GM12873 (cell line): ENCODE measurements around the gene FBXL20.

Experiments
- TF ChIP-seq, protein P1 (sequence below): IDR thresholded peaks from 2 replicates; pipeline ENCODE4 v1.5.1; 2012; ENCODE audit warnings: low read depth, mild to moderate bottlenecking, moderate library complexity, low read length, control low read depth; ENCODE audit not compliant: insufficient read depth; ENCODE audit errors: missing control alignments

Gene FBXL20

DNA sequence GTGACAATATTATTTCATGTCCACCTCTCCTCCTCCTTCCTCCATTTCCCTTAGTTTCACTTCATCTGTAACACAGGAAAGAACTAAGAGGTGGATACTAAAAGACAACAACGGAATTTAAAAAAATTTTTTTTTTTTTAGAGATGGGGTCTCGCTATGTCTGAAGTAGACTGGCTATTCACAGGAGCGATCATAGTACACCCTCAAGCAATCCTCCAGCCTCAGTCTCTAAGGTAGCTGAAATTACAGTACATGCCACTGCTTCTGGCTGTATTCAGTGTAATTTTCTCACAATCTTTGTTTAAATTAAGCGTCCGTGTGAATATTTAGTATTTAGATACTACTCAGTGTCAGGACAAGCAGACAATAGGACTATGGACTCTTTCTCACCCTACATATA, 35.6 kb downstream of the FBXL20 start:
- TF ChIP-seq, protein P1, sequence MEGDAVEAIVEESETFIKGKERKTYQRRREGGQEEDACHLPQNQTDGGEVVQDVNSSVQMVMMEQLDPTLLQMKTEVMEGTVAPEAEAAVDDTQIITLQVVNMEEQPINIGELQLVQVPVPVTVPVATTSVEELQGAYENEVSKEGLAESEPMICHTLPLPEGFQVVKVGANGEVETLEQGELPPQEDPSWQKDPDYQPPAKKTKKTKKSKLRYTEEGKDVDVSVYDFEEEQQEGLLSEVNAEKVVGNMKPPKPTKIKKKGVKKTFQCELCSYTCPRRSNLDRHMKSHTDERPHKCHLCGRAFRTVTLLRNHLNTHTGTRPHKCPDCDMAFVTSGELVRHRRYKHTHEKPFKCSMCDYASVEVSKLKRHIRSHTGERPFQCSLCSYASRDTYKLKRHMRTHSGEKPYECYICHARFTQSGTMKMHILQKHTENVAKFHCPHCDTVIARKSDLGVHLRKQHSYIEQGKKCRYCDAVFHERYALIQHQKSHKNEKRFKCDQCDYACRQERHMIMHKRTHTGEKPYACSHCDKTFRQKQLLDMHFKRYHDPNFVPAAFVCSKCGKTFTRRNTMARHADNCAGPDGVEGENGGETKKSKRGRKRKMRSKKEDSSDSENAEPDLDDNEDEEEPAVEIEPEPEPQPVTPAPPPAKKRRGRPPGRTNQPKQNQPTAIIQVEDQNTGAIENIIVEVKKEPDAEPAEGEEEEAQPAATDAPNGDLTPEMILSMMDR: no peak

DNA sequence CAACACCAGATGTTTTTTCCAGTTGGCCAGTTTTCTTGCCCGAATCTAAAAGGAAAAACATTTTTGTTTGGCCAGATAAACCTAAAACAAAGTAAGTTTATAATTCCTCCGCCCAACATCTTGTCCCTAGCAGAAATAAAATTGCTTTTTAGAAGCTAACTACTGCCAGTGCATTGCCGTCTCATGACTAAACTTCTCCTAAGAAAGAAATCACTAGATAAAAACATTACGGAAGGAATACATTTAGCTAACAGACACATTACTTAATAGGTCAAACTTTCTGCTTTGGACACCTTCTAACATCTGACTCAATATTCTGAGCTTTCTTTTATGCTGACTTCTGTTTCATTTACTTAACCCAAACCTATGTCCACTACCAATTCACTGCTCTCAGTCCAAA, 36.2 kb downstream of the FBXL20 start:
- TF ChIP-seq, protein P1: no peak

DNA sequence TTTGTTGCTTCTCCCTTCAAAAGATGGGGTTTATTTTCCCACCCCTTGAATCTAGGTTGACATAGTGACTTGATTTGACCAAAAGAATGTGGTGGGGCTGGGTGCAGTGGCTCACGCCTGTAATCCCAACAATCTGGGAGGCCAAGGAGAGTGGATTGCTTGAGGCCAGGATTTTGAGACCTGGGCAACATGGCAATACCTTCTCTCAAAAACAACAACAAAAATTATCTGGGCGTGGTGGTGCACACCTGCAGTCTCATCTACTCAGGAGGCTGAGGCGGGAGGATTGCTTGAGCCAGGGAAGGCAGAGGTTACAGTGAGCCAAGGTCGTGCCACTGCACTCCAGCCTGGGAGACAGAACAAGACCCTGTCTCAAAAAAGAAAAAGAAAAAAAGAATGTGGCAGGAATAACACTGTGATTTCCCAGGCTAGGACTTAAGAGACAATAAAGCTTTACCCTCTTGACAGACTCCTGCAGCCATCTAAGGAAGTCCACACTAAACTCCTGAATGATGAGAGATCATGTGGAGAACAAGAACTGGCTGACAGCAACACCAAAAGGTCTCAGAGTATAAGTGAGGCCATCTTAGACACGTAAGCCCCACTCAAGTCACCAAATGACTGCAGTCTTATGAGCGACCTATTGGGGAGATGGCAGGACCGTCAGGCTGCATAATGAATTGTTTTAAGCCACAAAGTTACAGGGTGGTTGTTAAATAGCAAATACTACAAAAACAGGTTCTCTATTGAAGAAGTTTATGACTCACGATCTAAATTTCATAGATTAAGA, 37.0 kb downstream of the FBXL20 start:
- TF ChIP-seq, protein P1: no peak

DNA sequence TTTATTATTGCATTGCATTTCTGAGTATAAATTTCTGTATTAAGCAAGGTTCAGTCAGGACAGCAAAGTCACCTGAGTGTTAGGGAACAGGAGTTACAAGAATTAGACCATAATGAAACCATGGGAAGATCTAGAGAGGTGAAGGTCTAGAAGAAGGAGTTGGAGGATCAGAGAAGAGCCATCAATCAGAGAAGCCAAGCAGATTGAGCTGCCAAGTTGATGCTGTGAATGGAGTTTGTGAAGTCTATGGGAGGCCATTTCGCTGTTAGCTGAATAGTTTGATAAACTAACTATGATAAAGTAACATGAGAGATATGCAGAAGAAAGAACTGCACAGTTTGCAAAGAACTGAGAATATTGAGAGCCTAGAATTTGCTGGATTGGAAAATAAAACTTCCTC, 40.4 kb downstream of the FBXL20 start:
- TF ChIP-seq, protein P1: no peak

DNA sequence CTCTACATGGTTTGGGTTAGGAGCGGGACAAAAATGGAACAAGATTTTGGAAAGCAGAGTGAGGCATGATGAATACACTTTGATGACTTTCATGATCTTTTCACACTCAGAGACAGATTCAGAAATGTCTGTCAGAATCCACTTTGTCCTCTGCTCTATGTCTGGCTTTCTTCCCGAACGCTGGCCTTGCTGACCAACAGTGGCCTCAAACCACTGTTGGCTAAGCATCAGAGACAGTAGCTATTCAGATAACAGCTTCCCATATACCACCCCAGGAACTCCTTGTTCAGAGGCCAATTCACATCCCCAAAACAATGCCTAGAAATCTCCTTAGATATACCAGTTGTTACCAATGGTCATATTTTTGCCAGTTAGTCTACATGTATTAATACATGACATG, 40.9 kb downstream of the FBXL20 start:
- TF ChIP-seq, protein P1: no peak

DNA sequence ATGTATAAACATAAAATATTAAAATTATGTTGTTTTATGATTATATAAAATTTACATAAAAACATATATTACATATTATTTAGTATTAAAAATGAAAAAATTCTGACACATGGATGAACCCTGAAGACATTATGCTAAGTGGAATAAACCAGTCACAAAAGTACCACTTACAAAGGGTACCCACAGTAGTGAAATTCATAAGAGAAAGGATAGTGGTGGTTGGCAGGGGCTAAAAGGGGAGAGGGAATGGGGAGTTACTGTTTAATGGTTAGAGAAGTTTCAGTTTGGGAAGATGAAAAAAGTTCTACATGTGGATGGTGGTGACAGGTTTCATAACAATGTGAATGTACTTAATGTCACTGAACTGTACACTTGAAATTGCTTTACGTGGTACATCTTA, 41.4 kb downstream of the FBXL20 start:
- TF ChIP-seq, protein P1: no peak

DNA sequence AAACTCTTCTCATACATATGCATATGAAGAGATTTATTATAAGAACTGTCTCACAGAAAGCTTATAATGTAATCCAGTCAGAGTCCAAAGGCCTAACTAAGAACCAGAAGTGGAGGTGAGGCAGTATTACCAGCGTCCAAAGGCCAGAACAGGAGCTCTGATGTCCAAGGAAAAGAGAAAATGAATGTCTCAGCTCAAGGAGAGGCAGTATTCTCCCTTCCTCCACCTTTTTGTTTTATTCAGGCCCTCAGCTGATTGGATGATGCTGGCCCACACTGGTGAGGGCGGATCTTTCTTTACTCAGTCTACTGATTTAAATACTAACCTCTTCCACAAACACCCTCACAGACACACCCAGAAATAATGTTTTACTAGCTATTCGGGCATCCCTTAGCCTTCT, 43.4 kb downstream of the FBXL20 start:
- TF ChIP-seq, protein P1: no peak

DNA sequence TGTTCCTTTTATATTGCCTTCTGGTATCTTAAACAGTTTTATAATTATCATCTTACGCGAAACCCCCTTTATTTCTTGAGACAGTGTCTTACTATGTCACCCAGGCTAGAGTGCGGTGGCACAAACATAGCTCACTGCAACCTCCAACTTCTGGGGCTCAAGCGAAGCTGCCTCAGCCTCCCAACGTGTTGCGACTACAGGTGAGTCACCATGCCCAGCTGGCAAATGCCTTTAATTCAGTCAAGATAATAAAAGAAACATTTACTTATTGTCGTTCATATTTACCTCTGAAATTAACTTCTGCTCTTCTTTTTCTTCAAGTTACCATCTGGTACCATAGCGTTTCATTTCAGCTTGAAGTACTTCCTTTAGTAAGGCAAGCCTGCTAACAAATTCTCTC, 43.9 kb downstream of the FBXL20 start:
- TF ChIP-seq, protein P1: no peak
